Glutamatergic neuron (in vitro differentiated cells): ENCODE data around the gene LINC00237. TPM values are rescaled to one million over a fixed set of nuclear protein-coding genes. Genes with fewer than 3 reads are reported as not detected.

ENCODE experiments used
- DNase-seq: peaks from one replicate; pipeline ENCODE4 v3.0.0; 2022
- H3K27ac Mint-ChIP-seq: one replicate; pipeline ENCODE4 v1.8.0; 2020; ENCODE audit warnings: mild to moderate bottlenecking, mixed read lengths, inconsistent platforms; ENCODE audit not compliant: unreplicated experiment
- H3K27me3 Mint-ChIP-seq: one replicate; pipeline ENCODE4 v1.8.0; 2020; ENCODE audit warnings: mild to moderate bottlenecking, moderate library complexity, mixed read lengths, inconsistent platforms; ENCODE audit not compliant: unreplicated experiment
- H3K36me3 Mint-ChIP-seq: one replicate; pipeline ENCODE4 v1.8.0; 2020; ENCODE audit warnings: mild to moderate bottlenecking, mixed read lengths, inconsistent platforms; ENCODE audit not compliant: unreplicated experiment
- H3K4me1 Mint-ChIP-seq: one replicate; pipeline ENCODE4 v1.8.0; 2020; ENCODE audit warnings: mild to moderate bottlenecking, low read depth, mixed read lengths, inconsistent platforms; ENCODE audit not compliant: unreplicated experiment
- H3K4me3 Mint-ChIP-seq: one replicate; pipeline ENCODE4 v1.8.0; 2020; ENCODE audit warnings: mild to moderate bottlenecking, mixed read lengths, inconsistent platforms; ENCODE audit not compliant: unreplicated experiment
- H3K9me3 Mint-ChIP-seq: one replicate; pipeline ENCODE4 v1.8.0; 2020; ENCODE audit warnings: mild to moderate bottlenecking, moderate library complexity, mixed read lengths, inconsistent platforms; ENCODE audit not compliant: unreplicated experiment
- total RNA-seq: library from RNA; stranded (reverse); fragmentation: NEBNext Ultra II Directional; extraction: Animal tissue kit (Norgen Biotek cat#: 25700); gene quantifications from one replicate; pipeline ENCODE4 v1.2.1, GENCODE V29; 2021; ENCODE audit not compliant: unreplicated experiment
- TF ChIP-seq, protein P1 (sequence below): fragments of 200-600 bp; sonication (generic); IDR thresholded peaks from one replicate; pipeline ENCODE4 v1.5.0; 2021; ENCODE audit not compliant: partially characterized antibody, unreplicated experiment

The LINC00237 gene
- total RNA-seq, 1 donor from 2014 or later: not detected

DNA sequence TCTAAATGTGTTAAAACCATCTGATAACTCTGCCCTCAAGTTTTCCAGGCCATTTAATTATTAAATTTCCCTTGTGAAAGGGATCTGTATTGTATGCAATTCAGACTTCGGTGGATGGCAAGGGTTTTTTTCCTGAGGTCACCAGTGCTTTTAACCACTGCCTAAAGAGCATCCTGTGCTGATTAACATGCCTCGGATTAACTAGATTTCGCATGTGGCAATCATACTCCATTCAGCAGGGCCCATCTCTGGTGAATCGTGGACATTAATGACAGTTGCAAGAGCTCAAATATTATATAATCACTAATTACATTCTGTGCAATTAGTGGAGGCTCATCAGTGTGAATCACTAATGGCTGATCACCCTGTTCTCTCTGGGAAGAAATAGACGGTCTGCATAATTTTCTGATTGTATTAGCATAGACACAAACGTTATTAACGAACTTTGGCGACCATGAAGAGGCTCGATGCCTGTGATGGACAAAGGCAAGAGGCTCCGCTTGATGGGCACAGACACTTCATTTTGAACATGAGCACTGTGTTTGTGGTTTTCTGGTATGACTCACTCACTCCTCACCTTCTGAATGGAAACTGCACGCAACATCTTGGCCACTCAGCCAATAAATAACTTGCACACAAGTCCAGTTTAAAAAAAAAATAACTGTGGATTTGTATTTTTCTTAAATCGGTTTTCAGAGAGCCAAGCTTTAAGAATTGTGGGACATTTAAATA, 31.4 kb downstream of the LINC00237 start:
- no peaks in the 10 kb centered on the region for H3K27me3 Mint-ChIP-seq
- no peaks in the 10 kb centered on the region for H3K9me3 Mint-ChIP-seq
- H3K4me1 Mint-ChIP-seq: no peaks in the 10 kb centered on the region
- no peak for DNase-seq
- no peaks in the 10 kb centered on the region for H3K36me3 Mint-ChIP-seq
- H3K4me3 Mint-ChIP-seq: no peak overlapping the region
- TF ChIP-seq, protein P1, sequence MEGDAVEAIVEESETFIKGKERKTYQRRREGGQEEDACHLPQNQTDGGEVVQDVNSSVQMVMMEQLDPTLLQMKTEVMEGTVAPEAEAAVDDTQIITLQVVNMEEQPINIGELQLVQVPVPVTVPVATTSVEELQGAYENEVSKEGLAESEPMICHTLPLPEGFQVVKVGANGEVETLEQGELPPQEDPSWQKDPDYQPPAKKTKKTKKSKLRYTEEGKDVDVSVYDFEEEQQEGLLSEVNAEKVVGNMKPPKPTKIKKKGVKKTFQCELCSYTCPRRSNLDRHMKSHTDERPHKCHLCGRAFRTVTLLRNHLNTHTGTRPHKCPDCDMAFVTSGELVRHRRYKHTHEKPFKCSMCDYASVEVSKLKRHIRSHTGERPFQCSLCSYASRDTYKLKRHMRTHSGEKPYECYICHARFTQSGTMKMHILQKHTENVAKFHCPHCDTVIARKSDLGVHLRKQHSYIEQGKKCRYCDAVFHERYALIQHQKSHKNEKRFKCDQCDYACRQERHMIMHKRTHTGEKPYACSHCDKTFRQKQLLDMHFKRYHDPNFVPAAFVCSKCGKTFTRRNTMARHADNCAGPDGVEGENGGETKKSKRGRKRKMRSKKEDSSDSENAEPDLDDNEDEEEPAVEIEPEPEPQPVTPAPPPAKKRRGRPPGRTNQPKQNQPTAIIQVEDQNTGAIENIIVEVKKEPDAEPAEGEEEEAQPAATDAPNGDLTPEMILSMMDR: no peak
- no peak overlapping the region for H3K27ac Mint-ChIP-seq

DNA sequence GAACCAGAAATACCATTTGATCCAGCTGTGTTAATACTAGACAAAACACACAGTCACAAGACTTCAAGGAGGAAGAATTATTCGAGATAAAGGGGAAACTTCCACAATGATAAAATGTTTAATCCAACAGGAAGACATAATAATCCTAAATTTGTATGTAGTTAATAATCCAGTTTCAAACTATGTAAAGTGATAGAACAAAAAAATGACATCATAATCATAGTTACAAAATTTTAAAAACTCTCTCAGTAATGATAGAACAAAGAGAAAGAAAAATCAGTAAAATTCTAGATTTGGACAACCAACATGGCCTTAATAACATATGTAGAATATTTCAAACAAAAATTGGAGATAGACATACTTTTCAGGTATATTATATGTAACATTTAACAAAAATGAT, 38.9 kb downstream of the LINC00237 start:
- H3K27ac Mint-ChIP-seq: no peak overlapping the region
- peaks cover 3% of the 10 kb centered on the region for H3K27me3 Mint-ChIP-seq
- no peaks in the 10 kb centered on the region for H3K36me3 Mint-ChIP-seq
- H3K4me1 Mint-ChIP-seq: no peaks in the 10 kb centered on the region
- no peaks in the 10 kb centered on the region for H3K9me3 Mint-ChIP-seq
- H3K4me3 Mint-ChIP-seq: no peak overlapping the region
- DNase-seq: no peak
- TF ChIP-seq, protein P1: no peak

DNA sequence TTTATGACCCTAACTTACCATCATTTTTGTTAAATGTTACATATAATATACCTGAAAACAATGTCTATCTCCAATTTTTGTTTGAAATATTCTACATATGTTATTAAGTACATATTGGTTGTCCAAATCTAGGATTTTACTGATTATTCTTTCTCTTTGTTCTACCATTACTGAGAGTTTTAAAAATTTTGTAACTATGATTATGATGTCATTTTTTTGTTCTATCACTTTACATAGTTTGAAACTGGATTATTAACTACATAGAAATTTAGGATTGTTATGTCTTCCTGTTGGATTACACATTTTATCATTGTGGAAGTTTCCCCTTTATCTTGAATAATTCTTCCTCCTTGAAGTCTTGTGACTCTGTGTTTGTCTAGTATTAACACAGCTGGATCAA, 41.2 kb downstream of the LINC00237 start:
- peaks cover 3% of the 10 kb centered on the region for H3K27me3 Mint-ChIP-seq
- TF ChIP-seq, protein P1: no peak
- no peaks in the 10 kb centered on the region for H3K9me3 Mint-ChIP-seq
- H3K36me3 Mint-ChIP-seq: no peaks in the 10 kb centered on the region
- no peak overlapping the region for H3K4me3 Mint-ChIP-seq
- DNase-seq: no peak
- H3K4me1 Mint-ChIP-seq: no peaks in the 10 kb centered on the region
- H3K27ac Mint-ChIP-seq: no peak overlapping the region

DNA sequence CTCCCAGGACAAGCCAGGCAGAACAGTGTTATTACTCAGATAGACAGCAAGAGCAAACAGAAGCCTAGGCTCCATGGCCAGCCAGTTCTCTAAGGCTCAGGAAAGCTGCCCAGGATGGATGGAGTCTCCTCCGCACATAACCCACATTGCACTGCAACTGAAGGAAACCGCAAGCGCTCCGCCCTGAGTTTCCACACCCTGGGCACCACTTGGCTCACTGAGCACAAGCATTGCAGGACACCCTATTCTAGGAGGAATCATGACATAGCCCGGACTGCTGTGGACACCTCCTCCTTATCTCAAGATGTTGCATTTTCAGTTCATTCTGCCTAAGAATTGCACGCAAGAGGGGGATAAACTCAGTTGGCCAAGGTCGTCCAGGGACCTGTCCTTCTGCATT, 42.9 kb downstream of the LINC00237 start:
- Mint-ChIP-seq H3K4me1 (no peaks in the 10 kb centered on the region), H3K4me3 (no peak overlapping the region), H3K27me3 (peaks cover 3% of the 10 kb centered on the region), H3K27ac (no peak overlapping the region), H3K36me3 (no peaks in the 10 kb centered on the region), H3K9me3 (no peaks in the 10 kb centered on the region)
- TF ChIP-seq, protein P1: no peak
- DNase-seq: no peak

DNA sequence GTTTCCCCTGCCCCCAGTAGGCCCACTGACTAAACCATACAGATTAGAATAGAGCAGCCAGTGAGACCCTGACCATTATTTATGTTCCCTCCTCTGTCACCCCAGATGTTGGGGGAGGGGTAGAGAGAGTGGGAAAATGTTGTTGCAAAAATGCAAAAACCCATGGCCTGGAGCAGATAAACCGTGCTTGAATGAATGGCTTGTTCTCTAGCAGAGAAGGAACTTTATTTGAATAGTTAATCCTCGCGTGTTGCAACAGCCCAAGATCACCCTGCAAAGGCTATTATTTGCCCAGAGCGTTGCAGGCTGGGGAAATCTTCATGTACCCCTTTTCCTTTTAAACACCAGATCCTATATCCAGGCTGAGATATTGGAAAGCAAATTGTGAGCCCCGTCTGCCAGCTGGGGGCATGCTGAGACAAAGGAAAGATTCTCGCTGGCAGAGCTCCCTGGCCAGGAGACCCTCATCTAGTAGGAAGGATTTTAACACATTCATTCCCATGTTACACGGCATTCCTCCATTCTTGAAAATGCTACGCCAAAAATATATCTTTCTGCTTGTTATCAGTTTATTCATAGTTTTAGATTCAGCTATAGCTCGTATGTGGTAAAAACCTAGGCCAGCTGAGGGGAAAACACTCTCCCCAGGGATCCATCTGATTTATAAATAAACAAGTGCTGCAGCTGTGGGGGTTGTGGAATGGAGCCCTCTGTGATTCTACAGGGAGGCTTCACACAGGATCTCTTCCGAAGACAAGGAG, 53.0 kb downstream of the LINC00237 start:
- H3K4me3 Mint-ChIP-seq: peak overlapping the region; percentile 18
- H3K27me3 Mint-ChIP-seq: no peaks in the 10 kb centered on the region
- no peak for DNase-seq
- H3K4me1 Mint-ChIP-seq: peaks cover 18% of the 10 kb centered on the region
- H3K27ac Mint-ChIP-seq: no peak overlapping the region
- H3K36me3 Mint-ChIP-seq: no peaks in the 10 kb centered on the region
- no peaks in the 10 kb centered on the region for H3K9me3 Mint-ChIP-seq
- TF ChIP-seq, protein P1: no peak
